NCI-H1694 treated with DMSO at 0.1 percent for 48 hours (cell line): ENCODE results near the gene SCGN.
"Not testable (repeated sequence)": the region's sequence is repeated elsewhere in the genome, so short reads cannot be mapped to it uniquely, and the experiment has no call there.

Experiments used
- DNase-seq: peaks from one replicate; lab custom pipeline; 2025; lab: John Stamatoyannopoulos, UW

Gene SCGN

GRCh38 chr6:25730907-25731306, 78.9 kb downstream of the SCGN start:
- DNase-seq, result no peak

GRCh38 chr6:25731721-25732120, 79.7 kb downstream of the SCGN start:
- no peak for DNase-seq

- DNase-seq, result no peak
Measured at GRCh38 chr6:25732468-25733198, 80.6 kb downstream of the SCGN start.

DNA sequence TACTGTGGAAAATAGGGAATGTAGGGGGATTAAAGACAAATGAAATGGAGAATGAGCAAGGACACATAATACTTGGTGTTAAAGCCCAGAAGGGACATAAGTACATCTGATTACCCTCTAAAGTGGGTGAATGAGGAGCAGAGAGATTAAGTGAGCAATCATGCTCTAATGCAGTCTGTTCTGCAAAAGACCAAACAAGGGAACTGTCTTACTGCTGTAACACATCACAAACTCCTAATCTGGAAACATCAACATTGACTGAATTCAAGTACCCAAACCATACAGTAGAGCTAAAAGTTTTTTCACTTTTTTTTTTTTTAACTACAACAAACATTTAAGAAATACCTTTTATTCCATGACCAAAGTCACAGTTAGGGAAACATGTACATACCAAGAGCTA, 83.2 kb downstream of the SCGN start:
- DNase-seq, result no peak

DNA sequence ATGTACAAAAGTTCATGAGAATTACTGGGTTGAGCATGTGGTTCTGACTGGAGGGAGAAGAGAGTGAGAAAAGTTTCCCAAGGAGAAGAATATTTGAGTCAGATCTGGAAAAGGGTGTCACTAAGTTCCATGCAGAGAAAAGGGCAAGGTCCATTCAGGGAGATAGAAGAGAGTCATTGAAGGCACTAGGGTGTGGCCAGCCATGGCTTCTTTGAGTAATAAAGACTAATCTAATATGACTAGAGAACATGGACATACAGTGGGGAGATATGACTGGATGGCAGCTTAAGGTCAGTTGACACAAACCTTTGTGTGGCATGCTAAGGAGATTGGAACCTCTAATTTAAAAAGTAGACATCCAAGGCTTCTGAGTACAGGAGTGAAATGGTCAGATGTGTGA, 91.9 kb downstream of the SCGN start:
- no peak for DNase-seq

DNA sequence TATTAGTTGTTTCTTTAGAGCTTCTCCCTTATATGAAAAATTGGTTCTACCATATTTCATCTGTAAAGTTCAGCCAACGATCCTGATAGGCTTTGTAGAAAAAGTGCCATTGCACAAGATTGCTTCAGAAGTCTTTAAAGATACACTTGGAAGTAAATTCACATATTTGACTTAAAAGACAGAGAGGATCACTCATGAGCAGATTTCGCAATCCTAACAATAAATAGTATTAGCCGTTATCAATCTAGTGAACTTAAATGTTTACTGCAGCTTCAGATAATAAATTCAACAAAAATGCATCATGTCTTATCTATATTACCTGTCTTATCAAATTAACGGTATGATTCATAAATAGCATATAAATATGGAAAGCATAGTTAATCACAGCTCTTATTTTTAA, 93.8 kb downstream of the SCGN start:
- no peak for DNase-seq

- no peak for DNase-seq
Measured at GRCh38 chr6:25746968-25747367, 95.0 kb downstream of the SCGN start.

- no peak for DNase-seq
Measured at GRCh38 chr6:25747477-25747876, 95.5 kb downstream of the SCGN start.

- DNase-seq, result no peak
Measured at GRCh38 chr6:25748049-25748448, 96.0 kb downstream of the SCGN start.

DNA sequence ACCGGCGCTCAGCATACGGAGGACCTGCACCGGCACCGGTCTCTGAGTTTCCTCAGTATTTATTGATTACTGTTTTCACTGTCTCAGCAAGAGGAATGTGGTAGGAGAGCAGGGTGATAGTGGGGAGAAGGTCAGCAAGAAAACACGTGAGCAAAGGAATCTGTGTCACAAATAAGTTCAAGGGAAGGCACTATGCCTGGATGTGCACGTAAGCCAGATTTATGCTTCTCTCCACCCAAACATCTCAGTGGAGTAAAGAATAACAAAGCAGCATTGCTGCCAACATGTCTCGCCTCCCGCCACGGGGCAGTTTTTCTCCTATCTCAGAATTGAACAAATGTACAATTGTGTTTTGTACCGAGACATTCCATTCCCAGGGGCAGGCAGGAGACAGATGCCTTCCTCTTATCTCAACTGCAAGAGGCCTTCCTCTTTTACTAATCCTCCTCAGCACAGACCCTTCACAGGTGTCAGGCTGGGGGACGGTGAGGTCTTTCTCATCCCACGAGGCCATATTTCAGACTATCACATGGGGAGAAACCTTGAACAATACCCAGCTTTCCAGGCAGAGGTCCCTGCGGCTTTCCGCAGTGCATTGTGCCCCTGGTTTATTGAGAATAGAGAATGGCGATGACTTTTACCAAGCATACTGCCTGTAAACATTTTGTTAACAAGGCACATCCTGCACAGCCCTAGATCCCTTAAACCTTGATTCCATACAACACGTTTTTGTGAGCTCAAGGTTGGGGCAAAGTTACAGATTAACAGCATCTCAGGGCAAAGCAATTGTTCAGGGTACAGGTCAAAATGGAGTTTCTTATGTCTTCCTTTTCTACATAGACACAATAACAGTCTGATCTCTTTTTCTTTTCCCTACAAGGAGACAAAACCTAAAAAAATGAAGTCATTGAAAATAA, 96.8 kb downstream of the SCGN start:
- not testable (repeated sequence) for DNase-seq

GRCh38 chr6:25749837-25750236, 97.8 kb downstream of the SCGN start:
- no peak for DNase-seq

- DNase-seq, result no peak
Measured at GRCh38 chr6:25750906-25751305, 98.9 kb downstream of the SCGN start.
